ENCODE measurements around the gene FNDC3B. TPM values are rescaled to one million over a fixed set of nuclear protein-coding genes. Genes with fewer than 3 reads are reported as not detected.
A peak's percentile ranks its signal among the peaks of the same experiment; 100 is the strongest.

FNDC3B gene
- total RNA-seq, 1 experiment from 2014 or later = 48.6 TPM

GRCh38 chr3:172138193-172138537 lies 98.8 kb downstream of the FNDC3B start:
- POLR2A ChIA-PET (ENCODE audit: unreplicated experiment) = no interaction called here
- intact Hi-C loops (cut with micrococcal nuclease) = loop anchor here (1.0 kb wide), 2 partner anchors 8 to 31 kb away; no protein-coding TSS in a partner anchor
- H3K9me2 ChIP-seq (replicated peaks; ENCODE audit: low read length) = no peaks in the 10 kb centered on the region
- peak overlapping the region; percentile 91 for H3K27ac ChIP-seq (ENCODE audit: low read length)
- H3K4me2 ChIP-seq (ENCODE audit: low read length) = peak overlapping the region; percentile 78
- peak overlapping the region; percentile 61 for H3K9ac ChIP-seq (ENCODE audit: low read length)
- DNase-seq = no peak
- 0 out of 2 replicates have a peak, but pooled peaks cover 5% of the 10 kb centered on the region for H3K9me3 ChIP-seq (ENCODE audit: low read length)
- H3K4me1 ChIP-seq (ENCODE audit: insufficient read depth, low read length) = peaks cover 98% of the 10 kb centered on the region
- no peaks in the 10 kb centered on the region for H4K20me1 ChIP-seq (ENCODE audit: low read length)
- H3K27me3 ChIP-seq (ENCODE audit: low read length) = no peaks in the 10 kb centered on the region
- TF ChIP-seq EZH2phosphoT487 (IDR thresholded peaks at IDR 0.05; ENCODE audit: borderline replicate concordance, low read length) = no peak
- TF ChIP-seq, protein P1, sequence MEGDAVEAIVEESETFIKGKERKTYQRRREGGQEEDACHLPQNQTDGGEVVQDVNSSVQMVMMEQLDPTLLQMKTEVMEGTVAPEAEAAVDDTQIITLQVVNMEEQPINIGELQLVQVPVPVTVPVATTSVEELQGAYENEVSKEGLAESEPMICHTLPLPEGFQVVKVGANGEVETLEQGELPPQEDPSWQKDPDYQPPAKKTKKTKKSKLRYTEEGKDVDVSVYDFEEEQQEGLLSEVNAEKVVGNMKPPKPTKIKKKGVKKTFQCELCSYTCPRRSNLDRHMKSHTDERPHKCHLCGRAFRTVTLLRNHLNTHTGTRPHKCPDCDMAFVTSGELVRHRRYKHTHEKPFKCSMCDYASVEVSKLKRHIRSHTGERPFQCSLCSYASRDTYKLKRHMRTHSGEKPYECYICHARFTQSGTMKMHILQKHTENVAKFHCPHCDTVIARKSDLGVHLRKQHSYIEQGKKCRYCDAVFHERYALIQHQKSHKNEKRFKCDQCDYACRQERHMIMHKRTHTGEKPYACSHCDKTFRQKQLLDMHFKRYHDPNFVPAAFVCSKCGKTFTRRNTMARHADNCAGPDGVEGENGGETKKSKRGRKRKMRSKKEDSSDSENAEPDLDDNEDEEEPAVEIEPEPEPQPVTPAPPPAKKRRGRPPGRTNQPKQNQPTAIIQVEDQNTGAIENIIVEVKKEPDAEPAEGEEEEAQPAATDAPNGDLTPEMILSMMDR (conservative IDR thresholded peaks at IDR 0.05; ENCODE audit: low read depth, low read length) = no peak
- TF ChIP-seq EZH2 (IDR thresholded peaks at IDR 0.05; ENCODE audit: low read length, unreplicated experiment) = no peak
- H2AFZ ChIP-seq (ENCODE audit: low read length) = no peak overlapping the region
- H3K79me2 ChIP-seq (ENCODE audit: low read length) = peaks cover 70% of the 10 kb centered on the region
- H3K36me3 ChIP-seq (ENCODE audit: low read depth, low read length) = peaks cover 13% of the 10 kb centered on the region
- BruUV-seq (replicated peaks) = no TSS peak
- peaks cover 35% of the 10 kb centered on the region for H3F3A ChIP-seq (ENCODE audit: low read length, unreplicated experiment)
- no peak for ATAC-seq
- no peak overlapping the region for H3K4me3 ChIP-seq (ENCODE audit: low read length)
- CTCF ChIA-PET = no interaction called here

- Histone ChIP-seq H3K4me2 (ENCODE audit: low read length) (peak overlapping the region; percentile 78), H3K9ac (ENCODE audit: low read length) (peak overlapping the region; percentile 61), H3K27me3 (ENCODE audit: low read length) (no peaks in the 10 kb centered on the region), H3K4me1 (ENCODE audit: insufficient read depth, low read length) (peaks cover 92% of the 10 kb centered on the region), H2AFZ (ENCODE audit: low read length) (no peak overlapping the region), H3K27ac (ENCODE audit: low read length) (peak overlapping the region; percentile 91), H3K9me3 (ENCODE audit: low read length) (0 out of 2 replicates have a peak, but pooled peaks cover 5% of the 10 kb centered on the region), H3K79me2 (ENCODE audit: low read length) (peaks cover 68% of the 10 kb centered on the region), H3K4me3 (ENCODE audit: low read length) (peak overlapping the region; percentile 13; the same call in 1 of the 2 replicates), H3K36me3 (ENCODE audit: low read depth, low read length) (peaks cover 9% of the 10 kb centered on the region), H3F3A (ENCODE audit: low read length, unreplicated experiment) (peaks cover 37% of the 10 kb centered on the region), H3K9me2 (replicated peaks; ENCODE audit: low read length) (no peaks in the 10 kb centered on the region), H4K20me1 (ENCODE audit: low read length) (no peaks in the 10 kb centered on the region)
- ATAC-seq (no peak), DNase-seq (peak; percentile 64)
- no TSS peak for BruUV-seq (replicated peaks)
- intact Hi-C loops (cut with micrococcal nuclease) = loop anchor here (1.0 kb wide), 2 partner anchors 9 to 30 kb away; no protein-coding TSS in a partner anchor
- TF ChIP-seq EZH2 (IDR thresholded peaks at IDR 0.05; ENCODE audit: low read length, unreplicated experiment) = no peak
- TF ChIP-seq, protein P1 (conservative IDR thresholded peaks at IDR 0.05; ENCODE audit: low read depth, low read length) = no peak
- no peak for TF ChIP-seq EZH2phosphoT487 (IDR thresholded peaks at IDR 0.05; ENCODE audit: borderline replicate concordance, low read length)
- POLR2A ChIA-PET (ENCODE audit: unreplicated experiment) = interaction anchor here (0.6 kb wide), 1 partner anchor 350 kb away, joined by 4 read pairs; no protein-coding TSS in a partner anchor
- CTCF ChIA-PET = no interaction called here
Observed at GRCh38 chr3:172138792-172139507, 99.6 kb downstream of the FNDC3B start.
